HepG2 (cell line): ENCODE data around the gene TRIM10. TPM values are rescaled to one million over a fixed set of nuclear protein-coding genes. Genes with fewer than 3 reads are reported as not detected.
A peak's percentile ranks its signal among the peaks of the same experiment; 100 is the strongest.

Experiments used
- ERF ChIP-seq: IDR thresholded peaks from 2 replicates; pipeline ENCODE4 v1.6.1; 2018; ENCODE audit warnings: missing biosample characterization, missing genetic modification reagents
- KDM5A ChIP-seq: fragments of 200-600 bp; sonication (generic); IDR thresholded peaks from 2 replicates; pipeline ENCODE4 v1.7.0; 2018; ENCODE audit warnings: antibody characterized with exemption, mild to moderate bottlenecking, low read length, borderline replicate concordance
- MEF2D ChIP-seq: sonication (generic); formaldehyde crosslinking; IDR thresholded peaks from 2 replicates; pipeline ENCODE4 v1.5.1; 2020; ENCODE audit warnings: mild to moderate bottlenecking, missing genetic modification reagents
- SCMH1 ChIP-seq: sonication (generic); formaldehyde crosslinking; IDR thresholded peaks from 2 replicates; pipeline ENCODE4 v1.9.0; 2021; ENCODE audit warnings: missing genetic modification reagents, mild to moderate bottlenecking, borderline replicate concordance
- ZMAT3 ChIP-seq: sonication (generic); formaldehyde crosslinking; conservative IDR thresholded peaks from 2 replicates; pipeline ENCODE4 v1.7.0; 2021; ENCODE audit warnings: missing genetic modification reagents
- ZNF510 ChIP-seq: sonication (generic); formaldehyde crosslinking; IDR thresholded peaks from 2 replicates; pipeline ENCODE4 v1.4.0; 2020; ENCODE audit warnings: low read depth, mild to moderate bottlenecking, missing genetic modification reagents
- ZNF724P ChIP-seq: sonication (generic); formaldehyde crosslinking; IDR thresholded peaks from 2 replicates; pipeline ENCODE4 v1.8.0; 2022; ENCODE audit warnings: missing genetic modification reagents, borderline replicate concordance
- polyA plus RNA-seq, 8 experiments: library from polyadenylated mRNA; depleted of rRNA in 3 of 8; stranded (reverse) in 7 of 8; unstranded in 1 of 8; fragments of >200 nt; fragmentation: Illumina TruSeq in 4 of 8; extraction: Trizol in 4 of 8; gene quantifications; 2 replicates each; pipeline versions ENCODE4 v1.2.1 to v1.2.3, GENCODE V29; 2011 to 2016; ENCODE audit warnings: low read depth in 4 of 8, missing spikeins in 1 of 8, mixed read lengths in 1 of 8; ENCODE audit not compliant: insufficient read depth in 1 of 8
- total RNA-seq, 5 experiments: library from RNA; depleted of rRNA; stranded (reverse); fragments of >200 nt; fragmentation: Illumina TruSeq; extraction: Trizol; gene quantifications; 2 replicates each; pipeline ENCODE4 v1.2.3, GENCODE V29; 2016; ENCODE audit warnings: low read depth in 1 of 5
- TF ChIP-seq, protein P1 (sequence below): sonication (generic); formaldehyde crosslinking; IDR thresholded peaks from 2 replicates; pipeline ENCODE4; 2020; ENCODE audit warnings: missing genetic modification reagents, mild to moderate bottlenecking, borderline replicate concordance
- TF ChIP-seq, protein P2 (sequence below): sonication (generic); formaldehyde crosslinking; IDR thresholded peaks from 2 replicates; pipeline ENCODE4 v1.4.0; 2020; ENCODE audit warnings: low read depth, missing genetic modification reagents
- TF ChIP-seq, protein P3 (sequence below): sonication (generic); formaldehyde crosslinking; conservative IDR thresholded peaks from 2 replicates; pipeline ENCODE4 v1.8.0; 2022; ENCODE audit warnings: missing genetic modification reagents
- TF ChIP-seq, protein P4 (sequence below): sonication (generic); formaldehyde crosslinking; IDR thresholded peaks from 2 replicates; pipeline ENCODE4 v1.4.0; 2020; ENCODE audit warnings: missing genetic modification reagents, borderline replicate concordance
- TF ChIP-seq, protein P5 (sequence below): sonication (generic); formaldehyde crosslinking; IDR thresholded peaks from 2 replicates; pipeline ENCODE4 v1.4.0; 2020; ENCODE audit warnings: missing genetic modification reagents; ENCODE audit errors: not compliant biosample characterization

TRIM10 gene
- total and polyA plus RNA-seq, 2 of the 13 experiments (the other 11 are each of a cell fraction or from before 2014, with no cell fraction given): 4.1 to 6.8 TPM

DNA sequence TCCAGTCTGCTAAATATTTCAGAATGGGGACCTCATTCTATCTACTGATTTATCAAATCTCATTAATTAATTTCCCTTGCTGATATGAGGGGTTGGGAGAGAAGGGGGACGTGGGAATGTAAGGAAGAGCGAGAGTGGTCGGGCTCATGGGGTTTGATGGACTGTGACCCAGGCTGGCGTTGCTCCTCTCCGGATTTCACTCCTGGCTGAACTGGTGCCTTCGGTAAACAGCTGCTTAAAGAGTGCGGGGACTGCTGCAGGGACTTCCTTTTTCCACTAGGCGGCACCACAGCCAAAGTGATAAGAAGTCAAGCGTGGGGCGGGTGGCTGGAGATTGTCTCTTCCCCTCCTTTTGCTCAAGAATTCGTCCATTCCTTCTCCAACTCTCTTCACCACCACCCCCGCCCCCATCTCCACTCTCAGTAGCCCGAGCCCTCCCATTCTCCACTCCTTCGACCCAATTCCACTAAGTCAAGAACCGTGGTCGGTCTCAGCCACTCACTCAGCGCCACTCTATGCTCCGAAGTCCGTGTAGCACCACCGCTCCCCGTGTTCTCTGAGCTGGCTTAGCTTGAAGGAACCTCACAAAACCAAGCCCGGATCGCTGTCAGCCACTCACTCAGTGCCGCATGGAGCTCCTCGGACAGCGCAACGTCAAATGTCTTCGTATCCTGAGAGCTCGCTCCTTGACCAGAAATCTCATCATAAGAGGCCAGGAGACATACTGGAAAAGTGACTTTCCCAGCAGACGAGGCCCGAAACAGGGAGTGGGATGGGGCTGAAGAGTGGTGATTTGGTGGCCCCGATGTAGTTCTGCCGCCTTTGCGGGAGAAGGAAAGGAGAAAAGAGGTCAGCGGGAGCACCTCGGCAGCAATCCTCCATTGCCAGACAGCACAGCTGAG lies 57.8 kb downstream of the TRIM10 start (continued):
- TF ChIP-seq, protein P1, sequence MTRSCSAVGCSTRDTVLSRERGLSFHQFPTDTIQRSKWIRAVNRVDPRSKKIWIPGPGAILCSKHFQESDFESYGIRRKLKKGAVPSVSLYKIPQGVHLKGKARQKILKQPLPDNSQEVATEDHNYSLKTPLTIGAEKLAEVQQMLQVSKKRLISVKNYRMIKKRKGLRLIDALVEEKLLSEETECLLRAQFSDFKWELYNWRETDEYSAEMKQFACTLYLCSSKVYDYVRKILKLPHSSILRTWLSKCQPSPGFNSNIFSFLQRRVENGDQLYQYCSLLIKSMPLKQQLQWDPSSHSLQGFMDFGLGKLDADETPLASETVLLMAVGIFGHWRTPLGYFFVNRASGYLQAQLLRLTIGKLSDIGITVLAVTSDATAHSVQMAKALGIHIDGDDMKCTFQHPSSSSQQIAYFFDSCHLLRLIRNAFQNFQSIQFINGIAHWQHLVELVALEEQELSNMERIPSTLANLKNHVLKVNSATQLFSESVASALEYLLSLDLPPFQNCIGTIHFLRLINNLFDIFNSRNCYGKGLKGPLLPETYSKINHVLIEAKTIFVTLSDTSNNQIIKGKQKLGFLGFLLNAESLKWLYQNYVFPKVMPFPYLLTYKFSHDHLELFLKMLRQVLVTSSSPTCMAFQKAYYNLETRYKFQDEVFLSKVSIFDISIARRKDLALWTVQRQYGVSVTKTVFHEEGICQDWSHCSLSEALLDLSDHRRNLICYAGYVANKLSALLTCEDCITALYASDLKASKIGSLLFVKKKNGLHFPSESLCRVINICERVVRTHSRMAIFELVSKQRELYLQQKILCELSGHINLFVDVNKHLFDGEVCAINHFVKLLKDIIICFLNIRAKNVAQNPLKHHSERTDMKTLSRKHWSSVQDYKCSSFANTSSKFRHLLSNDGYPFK (CRISPR knock-in tag): peak; percentile 56
- TF ChIP-seq KDM5A: no peak; the same call in 1 of the 2 replicates
- TF ChIP-seq, protein P2, sequence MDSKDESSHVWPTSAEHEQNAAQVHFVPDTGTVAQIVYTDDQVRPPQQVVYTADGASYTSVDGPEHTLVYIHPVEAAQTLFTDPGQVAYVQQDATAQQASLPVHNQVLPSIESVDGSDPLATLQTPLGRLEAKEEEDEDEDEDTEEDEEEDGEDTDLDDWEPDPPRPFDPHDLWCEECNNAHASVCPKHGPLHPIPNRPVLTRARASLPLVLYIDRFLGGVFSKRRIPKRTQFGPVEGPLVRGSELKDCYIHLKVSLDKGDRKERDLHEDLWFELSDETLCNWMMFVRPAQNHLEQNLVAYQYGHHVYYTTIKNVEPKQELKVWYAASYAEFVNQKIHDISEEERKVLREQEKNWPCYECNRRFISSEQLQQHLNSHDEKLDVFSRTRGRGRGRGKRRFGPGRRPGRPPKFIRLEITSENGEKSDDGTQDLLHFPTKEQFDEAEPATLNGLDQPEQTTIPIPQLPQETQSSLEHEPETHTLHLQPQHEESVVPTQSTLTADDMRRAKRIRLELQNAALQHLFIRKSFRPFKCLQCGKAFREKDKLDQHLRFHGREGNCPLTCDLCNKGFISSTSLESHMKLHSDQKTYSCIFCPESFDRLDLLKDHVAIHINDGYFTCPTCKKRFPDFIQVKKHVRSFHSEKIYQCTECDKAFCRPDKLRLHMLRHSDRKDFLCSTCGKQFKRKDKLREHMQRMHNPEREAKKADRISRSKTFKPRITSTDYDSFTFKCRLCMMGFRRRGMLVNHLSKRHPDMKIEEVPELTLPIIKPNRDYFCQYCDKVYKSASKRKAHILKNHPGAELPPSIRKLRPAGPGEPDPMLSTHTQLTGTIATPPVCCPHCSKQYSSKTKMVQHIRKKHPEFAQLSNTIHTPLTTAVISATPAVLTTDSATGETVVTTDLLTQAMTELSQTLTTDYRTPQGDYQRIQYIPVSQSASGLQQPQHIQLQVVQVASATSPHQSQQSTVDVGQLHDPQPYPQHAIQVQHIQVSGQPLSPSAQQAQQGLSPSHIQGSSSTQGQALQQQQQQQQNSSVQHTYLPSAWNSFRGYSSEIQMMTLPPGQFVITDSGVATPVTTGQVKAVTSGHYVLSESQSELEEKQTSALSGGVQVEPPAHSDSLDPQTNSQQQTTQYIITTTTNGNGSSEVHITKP (CRISPR knock-in tag): no peak
- TF ChIP-seq ZMAT3: 0 out of 2 replicates have a peak, but pooled peaks have one; percentile 52
- TF ChIP-seq, protein P3, sequence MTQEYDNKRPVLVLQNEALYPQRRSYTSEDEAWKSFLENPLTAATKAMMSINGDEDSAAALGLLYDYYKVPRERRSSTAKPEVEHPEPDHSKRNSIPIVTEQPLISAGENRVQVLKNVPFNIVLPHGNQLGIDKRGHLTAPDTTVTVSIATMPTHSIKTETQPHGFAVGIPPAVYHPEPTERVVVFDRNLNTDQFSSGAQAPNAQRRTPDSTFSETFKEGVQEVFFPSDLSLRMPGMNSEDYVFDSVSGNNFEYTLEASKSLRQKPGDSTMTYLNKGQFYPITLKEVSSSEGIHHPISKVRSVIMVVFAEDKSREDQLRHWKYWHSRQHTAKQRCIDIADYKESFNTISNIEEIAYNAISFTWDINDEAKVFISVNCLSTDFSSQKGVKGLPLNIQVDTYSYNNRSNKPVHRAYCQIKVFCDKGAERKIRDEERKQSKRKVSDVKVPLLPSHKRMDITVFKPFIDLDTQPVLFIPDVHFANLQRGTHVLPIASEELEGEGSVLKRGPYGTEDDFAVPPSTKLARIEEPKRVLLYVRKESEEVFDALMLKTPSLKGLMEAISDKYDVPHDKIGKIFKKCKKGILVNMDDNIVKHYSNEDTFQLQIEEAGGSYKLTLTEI: no peak
- TF ChIP-seq ERF (CRISPR knock-in tag): peak; percentile 92
- 0 out of 2 replicates have a peak, but pooled peaks have one; percentile 50 for TF ChIP-seq MEF2D (CRISPR knock-in tag)
- no peak for TF ChIP-seq SCMH1 (CRISPR knock-in tag)
- TF ChIP-seq, protein P4, sequence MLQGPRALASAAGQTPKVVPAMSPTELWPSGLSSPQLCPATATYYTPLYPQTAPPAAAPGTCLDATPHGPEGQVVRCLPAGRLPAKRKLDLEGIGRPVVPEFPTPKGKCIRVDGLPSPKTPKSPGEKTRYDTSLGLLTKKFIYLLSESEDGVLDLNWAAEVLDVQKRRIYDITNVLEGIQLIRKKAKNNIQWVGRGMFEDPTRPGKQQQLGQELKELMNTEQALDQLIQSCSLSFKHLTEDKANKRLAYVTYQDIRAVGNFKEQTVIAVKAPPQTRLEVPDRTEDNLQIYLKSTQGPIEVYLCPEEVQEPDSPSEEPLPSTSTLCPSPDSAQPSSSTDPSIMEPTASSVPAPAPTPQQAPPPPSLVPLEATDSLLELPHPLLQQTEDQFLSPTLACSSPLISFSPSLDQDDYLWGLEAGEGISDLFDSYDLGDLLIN (CRISPR knock-in tag): no peak
- no peak for TF ChIP-seq ZNF724P
- TF ChIP-seq, protein P5, sequence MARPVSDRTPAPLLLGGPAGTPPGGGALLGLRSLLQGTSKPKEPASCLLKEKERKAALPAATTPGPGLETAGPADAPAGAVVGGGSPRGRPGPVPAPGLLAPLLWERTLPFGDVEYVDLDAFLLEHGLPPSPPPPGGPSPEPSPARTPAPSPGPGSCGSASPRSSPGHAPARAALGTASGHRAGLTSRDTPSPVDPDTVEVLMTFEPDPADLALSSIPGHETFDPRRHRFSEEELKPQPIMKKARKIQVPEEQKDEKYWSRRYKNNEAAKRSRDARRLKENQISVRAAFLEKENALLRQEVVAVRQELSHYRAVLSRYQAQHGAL (CRISPR knock-in tag): no peak
- TF ChIP-seq ZNF510 (CRISPR knock-in tag): no peak
